ENCODE data around the gene PROSER2. TPM values are rescaled to one million over a fixed set of nuclear protein-coding genes. Genes with fewer than 3 reads are reported as not detected.

The PROSER2 gene
- total and polyA plus RNA-seq, 4 donors: 1.4 to 8.0 (median 4.3) TPM

GRCh38 chr10:11871466-11871865 lies 48.3 kb downstream of the PROSER2 start:
- ATAC-seq (ENCODE audit: low FRiP score) (no peak), DNase-seq (peak in 1 of 2 donors; percentile 9)
- intact Hi-C loops (cut with DNase I): no loop called here
- no peak overlapping the region for H3K4me3 ChIP-seq (ENCODE audit: low read length in 2 of 2)
- no peaks in the 10 kb centered on the region for H3K27me3 ChIP-seq (ENCODE audit: control insufficient read depth in 1 of 2, insufficient read depth in 2 of 2, low read length in 1 of 2)
- H3K4me1 ChIP-seq (ENCODE audit: control insufficient read depth in 1 of 2, insufficient read depth in 2 of 2, low read length in 2 of 2): no peaks in the 10 kb centered on the region
- WGBS, 2 donors: 26 to 39% methylated on average over 9 of the region's 9 CpGs
- H3K9me3 ChIP-seq (ENCODE audit: control insufficient read depth, low read length): no peaks in the 10 kb centered on the region
- H3K27ac ChIP-seq (ENCODE audit: low read depth in 1 of 2, low read length in 2 of 2): no peak overlapping the region
- H3K36me3 ChIP-seq (ENCODE audit: control insufficient read depth in 1 of 2, insufficient read depth in 2 of 2, low read length in 1 of 2): no peaks in the 10 kb centered on the region

- H3K27me3 ChIP-seq (ENCODE audit: control insufficient read depth in 1 of 2, insufficient read depth in 2 of 2, low read length in 1 of 2): no peaks in the 10 kb centered on the region
- no peaks in the 10 kb centered on the region for H3K9me3 ChIP-seq (ENCODE audit: control insufficient read depth, low read length)
- H3K4me1 ChIP-seq (ENCODE audit: control insufficient read depth in 1 of 2, insufficient read depth in 2 of 2, low read length in 2 of 2): no peaks in the 10 kb centered on the region
- no peak overlapping the region for H3K27ac ChIP-seq (ENCODE audit: low read depth in 1 of 2, low read length in 2 of 2)
- no peak overlapping the region for H3K4me3 ChIP-seq (ENCODE audit: low read length in 2 of 2)
- peak in 1 of 2 donors; percentile 49 for DNase-seq
- H3K36me3 ChIP-seq (ENCODE audit: control insufficient read depth in 1 of 2, insufficient read depth in 2 of 2, low read length in 1 of 2): no peaks in the 10 kb centered on the region
- peak; percentile 8 for ATAC-seq (ENCODE audit: low FRiP score)
- intact Hi-C loops (cut with DNase I): no loop called here
- WGBS, 2 donors: 51 to 55% methylated on average over 20 of the region's 20 CpGs
Observed at GRCh38 chr10:11874568-11875493, 51.7 kb downstream of the PROSER2 start.

- Histone ChIP-seq H3K4me1 (ENCODE audit: control insufficient read depth in 1 of 2, insufficient read depth in 2 of 2, low read length in 2 of 2) (no peaks in the 10 kb centered on the region), H3K36me3 (ENCODE audit: control insufficient read depth in 1 of 2, insufficient read depth in 2 of 2, low read length in 1 of 2) (no peaks in the 10 kb centered on the region), H3K4me3 (ENCODE audit: low read length in 2 of 2) (no peak overlapping the region), H3K27ac (ENCODE audit: low read depth in 1 of 2, low read length in 2 of 2) (no peak overlapping the region), H3K9me3 (ENCODE audit: control insufficient read depth, low read length) (no peaks in the 10 kb centered on the region), H3K27me3 (ENCODE audit: control insufficient read depth in 1 of 2, insufficient read depth in 2 of 2, low read length in 1 of 2) (no peaks in the 10 kb centered on the region)
- intact Hi-C loops (cut with DNase I): no loop called here
- 68 to 72% methylated on average over 17 of the region's 17 CpGs for WGBS, 2 donors
- ATAC-seq (ENCODE audit: low FRiP score) (peak; percentile 72), DNase-seq (peak; percentile 85 to 89)
Observed at GRCh38 chr10:11875494-11876281, 52.5 kb downstream of the PROSER2 start.

GRCh38 chr10:11876324-11876723 lies 53.2 kb downstream of the PROSER2 start:
- WGBS, 2 donors: 94 to 97% methylated on average over 6 of the region's 6 CpGs
- Histone ChIP-seq H3K4me1 (ENCODE audit: control insufficient read depth in 1 of 2, insufficient read depth in 2 of 2, low read length in 2 of 2) (no peaks in the 10 kb centered on the region), H3K27ac (ENCODE audit: low read depth in 1 of 2, low read length in 2 of 2) (no peak overlapping the region), H3K36me3 (ENCODE audit: control insufficient read depth in 1 of 2, insufficient read depth in 2 of 2, low read length in 1 of 2) (no peaks in the 10 kb centered on the region), H3K27me3 (ENCODE audit: control insufficient read depth in 1 of 2, insufficient read depth in 2 of 2, low read length in 1 of 2) (no peaks in the 10 kb centered on the region), H3K9me3 (ENCODE audit: control insufficient read depth, low read length) (no peaks in the 10 kb centered on the region), H3K4me3 (ENCODE audit: low read length in 2 of 2) (no peak overlapping the region)
- intact Hi-C loops (cut with DNase I): no loop called here
- DNase-seq (peak; percentile 21 to 39), ATAC-seq (ENCODE audit: low FRiP score) (no peak)

GRCh38 chr10:11876805-11877590 lies 53.8 kb downstream of the PROSER2 start:
- Histone ChIP-seq H3K4me3 (ENCODE audit: low read length in 2 of 2) (no peak overlapping the region), H3K4me1 (ENCODE audit: control insufficient read depth in 1 of 2, insufficient read depth in 2 of 2, low read length in 2 of 2) (no peaks in the 10 kb centered on the region), H3K9me3 (ENCODE audit: control insufficient read depth, low read length) (no peaks in the 10 kb centered on the region), H3K36me3 (ENCODE audit: control insufficient read depth in 1 of 2, insufficient read depth in 2 of 2, low read length in 1 of 2) (no peaks in the 10 kb centered on the region), H3K27ac (ENCODE audit: low read depth in 1 of 2, low read length in 2 of 2) (no peak overlapping the region), H3K27me3 (ENCODE audit: control insufficient read depth in 1 of 2, insufficient read depth in 2 of 2, low read length in 1 of 2) (no peaks in the 10 kb centered on the region)
- WGBS, 2 donors: 94 to 95% methylated on average over 19 of the region's 19 CpGs
- DNase-seq (peak; percentile 32 to 72), ATAC-seq (ENCODE audit: low FRiP score) (no peak)
- intact Hi-C loops (cut with DNase I): no loop called here

GRCh38 chr10:11877591-11877905 lies 54.4 kb downstream of the PROSER2 start:
- Histone ChIP-seq H3K27me3 (ENCODE audit: control insufficient read depth in 1 of 2, insufficient read depth in 2 of 2, low read length in 1 of 2) (no peaks in the 10 kb centered on the region), H3K4me3 (ENCODE audit: low read length in 2 of 2) (no peak overlapping the region), H3K27ac (ENCODE audit: low read depth in 1 of 2, low read length in 2 of 2) (no peak overlapping the region), H3K4me1 (ENCODE audit: control insufficient read depth in 1 of 2, insufficient read depth in 2 of 2, low read length in 2 of 2) (no peaks in the 10 kb centered on the region), H3K9me3 (ENCODE audit: control insufficient read depth, low read length) (no peaks in the 10 kb centered on the region), H3K36me3 (ENCODE audit: control insufficient read depth in 1 of 2, insufficient read depth in 2 of 2, low read length in 1 of 2) (no peaks in the 10 kb centered on the region)
- WGBS, 2 donors: 89% methylated on average over 13 of the region's 13 CpGs
- intact Hi-C loops (cut with DNase I): no loop called here
- DNase-seq (peak in 1 of 2 donors; percentile 50), ATAC-seq (ENCODE audit: low FRiP score) (no peak)

- peak; percentile 15 to 64 for DNase-seq
- no peaks in the 10 kb centered on the region for H3K36me3 ChIP-seq (ENCODE audit: control insufficient read depth in 1 of 2, insufficient read depth in 2 of 2, low read length in 1 of 2)
- ATAC-seq (ENCODE audit: low FRiP score): no peak
- no peaks in the 10 kb centered on the region for H3K27me3 ChIP-seq (ENCODE audit: control insufficient read depth in 1 of 2, insufficient read depth in 2 of 2, low read length in 1 of 2)
- no peak overlapping the region for H3K27ac ChIP-seq (ENCODE audit: low read depth in 1 of 2, low read length in 2 of 2)
- no peaks in the 10 kb centered on the region for H3K4me1 ChIP-seq (ENCODE audit: control insufficient read depth in 1 of 2, insufficient read depth in 2 of 2, low read length in 2 of 2)
- no peaks in the 10 kb centered on the region for H3K9me3 ChIP-seq (ENCODE audit: control insufficient read depth, low read length)
- H3K4me3 ChIP-seq (ENCODE audit: low read length in 2 of 2): no peak overlapping the region
- intact Hi-C loops (cut with DNase I): no loop called here
- 88 to 91% methylated on average over 12 of the region's 12 CpGs for WGBS, 2 donors
Observed at GRCh38 chr10:11878776-11879175, 55.6 kb downstream of the PROSER2 start.

- Histone ChIP-seq H3K27me3 (ENCODE audit: control insufficient read depth in 1 of 2, insufficient read depth in 2 of 2, low read length in 1 of 2) (no peaks in the 10 kb centered on the region), H3K27ac (ENCODE audit: low read depth in 1 of 2, low read length in 2 of 2) (no peak overlapping the region), H3K36me3 (ENCODE audit: control insufficient read depth in 1 of 2, insufficient read depth in 2 of 2, low read length in 1 of 2) (no peaks in the 10 kb centered on the region), H3K4me3 (ENCODE audit: low read length in 2 of 2) (no peak overlapping the region), H3K4me1 (ENCODE audit: control insufficient read depth in 1 of 2, insufficient read depth in 2 of 2, low read length in 2 of 2) (no peaks in the 10 kb centered on the region), H3K9me3 (ENCODE audit: control insufficient read depth, low read length) (no peaks in the 10 kb centered on the region)
- peak; percentile 36 to 72 for DNase-seq
- ATAC-seq (ENCODE audit: low FRiP score): no peak
- 87 to 91% methylated on average over 15 of the region's 15 CpGs for WGBS, 2 donors
- intact Hi-C loops (cut with DNase I): no loop called here
Observed at GRCh38 chr10:11879387-11880094, 56.4 kb downstream of the PROSER2 start.
